HG03342 (cell line): ENCODE measurements around the gene ZNF654.
"Not testable (repeated sequence)": the region's sequence is repeated elsewhere in the genome, so short reads cannot be mapped to it uniquely, and the experiment has no call there.

Experiments
- ATAC-seq: cut with Tn5 transposase; IDR thresholded peaks from one replicate; pipeline ENCODE4 v1.9.1; 2021; ENCODE audit warnings: mild to moderate bottlenecking, moderate library complexity; ENCODE audit not compliant: unreplicated experiment

The ZNF654 gene

DNA sequence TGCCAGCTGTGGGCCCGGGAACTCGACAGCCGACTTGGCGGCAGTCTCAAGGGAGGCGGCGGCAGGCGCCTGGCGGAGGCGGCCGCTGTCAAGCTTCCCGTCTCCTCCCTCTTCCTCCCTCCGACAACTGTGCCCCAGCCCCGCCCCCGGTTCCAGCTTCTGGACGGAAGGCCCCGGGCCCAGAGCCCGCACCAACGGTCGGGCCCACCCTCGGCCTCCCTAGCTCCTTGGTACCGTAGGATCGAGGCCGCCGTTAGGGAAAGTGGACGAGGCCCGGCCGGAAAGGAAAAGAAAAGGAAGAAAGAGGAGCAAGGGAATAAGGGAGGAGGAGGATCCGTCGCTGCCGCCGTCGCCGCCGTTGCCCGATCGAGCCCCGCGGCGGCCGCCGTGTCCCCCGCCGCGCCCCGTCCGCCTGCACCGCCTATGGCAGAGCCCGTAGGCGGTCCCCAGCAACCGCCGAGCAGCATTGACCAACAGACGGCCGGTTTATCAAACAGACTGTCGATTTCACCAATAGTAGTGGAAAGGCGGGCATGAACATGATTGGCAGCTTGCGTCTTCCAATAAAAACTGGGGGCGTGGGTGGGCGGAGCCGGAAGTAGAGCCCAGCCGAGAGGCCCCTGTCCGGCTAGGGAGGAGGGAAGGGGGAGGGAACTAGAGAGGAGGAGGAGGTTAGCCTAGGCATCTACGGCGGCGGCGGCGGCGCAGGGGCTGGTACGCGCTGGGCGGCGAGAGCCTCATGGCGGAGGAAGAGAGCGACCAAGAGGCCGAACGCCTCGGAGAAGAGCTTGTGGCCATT lies at the start of gene ZNF654, which contains the start of gene CGGBP1:
ZNF654 (plus strand) TSS at position 675 of the 799 bp plus-strand sequence; CDS start at position 740, 65 bp downstream.
CGGBP1 (minus strand) TSS at position 425 of the 799 bp plus-strand sequence. CDS start 3,029 bp downstream, outside the sequence.
- peak; percentile 94 for ATAC-seq

GRCh38 chr3:88010810-88011209 lies 48.2 kb upstream of the ZNF654 start:
- no peak for ATAC-seq

DNA sequence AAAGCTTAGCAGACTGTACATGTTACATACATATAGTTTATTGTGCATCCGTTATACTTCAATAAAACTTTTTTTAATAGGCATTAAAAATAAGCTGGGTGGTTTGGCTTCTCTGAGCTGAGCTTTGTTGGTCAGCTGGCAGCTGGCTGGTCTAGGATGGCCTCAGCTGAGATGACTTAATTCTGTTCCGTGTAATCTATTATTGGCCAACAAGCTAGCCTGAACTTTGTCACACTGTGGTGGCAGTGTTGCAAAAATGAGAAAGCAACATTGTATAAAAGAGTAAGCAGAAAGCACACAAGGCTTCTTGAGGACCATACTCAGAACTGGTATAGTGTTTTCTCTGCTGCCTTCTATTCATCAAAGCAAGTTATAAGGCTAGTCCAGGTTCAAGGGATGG lies 45.5 kb upstream of the ZNF654 start:
- no peak for ATAC-seq

DNA sequence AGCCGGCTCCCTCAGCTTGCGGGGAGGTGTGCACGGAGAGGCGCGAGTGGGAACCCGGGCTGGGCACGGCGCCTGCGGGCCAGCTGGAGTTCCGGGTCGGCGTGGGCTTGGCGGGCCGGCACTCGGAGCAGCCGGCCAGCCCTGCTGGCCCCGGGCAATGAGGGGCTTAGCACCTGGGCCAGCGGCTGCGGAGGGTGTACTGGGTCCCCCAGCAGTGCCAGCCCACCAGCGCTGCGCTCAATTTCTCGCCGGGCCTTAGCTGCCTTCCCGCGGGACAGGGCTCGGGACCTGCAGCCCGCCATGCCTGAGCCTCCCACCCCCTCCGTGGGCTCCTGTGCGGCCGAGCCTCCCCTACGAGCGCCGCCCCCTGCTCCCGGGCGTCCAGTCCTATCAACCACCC lies 43.4 kb upstream of the ZNF654 start:
- ATAC-seq: not testable (repeated sequence)

- ATAC-seq: peak; percentile 95
Measured at GRCh38 chr3:88019024-88019423, 40.0 kb upstream of the ZNF654 start.

DNA sequence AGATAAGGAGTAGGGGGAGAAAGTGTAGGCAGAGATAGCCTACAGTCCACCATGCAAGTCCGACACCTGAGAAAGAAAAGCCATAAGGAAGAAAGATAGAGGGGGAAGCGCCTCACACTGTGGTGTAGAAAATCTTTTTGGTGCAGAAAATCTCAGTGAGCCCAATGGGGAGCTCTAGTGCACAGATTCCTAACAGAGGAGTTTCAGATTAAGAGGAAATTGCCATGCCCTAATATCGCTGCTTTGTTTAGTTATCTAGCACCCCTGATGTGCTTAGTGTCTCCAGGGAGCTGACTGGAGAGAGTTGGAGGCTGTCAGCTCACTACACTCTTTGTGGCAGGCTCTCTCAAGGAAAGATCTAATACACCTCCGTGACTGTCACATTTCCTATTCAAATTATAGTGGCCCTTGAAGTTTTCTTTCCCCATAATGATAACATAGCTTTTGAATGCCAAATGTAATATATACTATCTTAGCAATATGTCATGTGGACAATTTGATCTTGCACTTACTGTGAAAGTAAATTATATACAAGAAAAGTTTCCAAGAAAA lies 34.0 kb upstream of the ZNF654 start:
- no peak for ATAC-seq

DNA sequence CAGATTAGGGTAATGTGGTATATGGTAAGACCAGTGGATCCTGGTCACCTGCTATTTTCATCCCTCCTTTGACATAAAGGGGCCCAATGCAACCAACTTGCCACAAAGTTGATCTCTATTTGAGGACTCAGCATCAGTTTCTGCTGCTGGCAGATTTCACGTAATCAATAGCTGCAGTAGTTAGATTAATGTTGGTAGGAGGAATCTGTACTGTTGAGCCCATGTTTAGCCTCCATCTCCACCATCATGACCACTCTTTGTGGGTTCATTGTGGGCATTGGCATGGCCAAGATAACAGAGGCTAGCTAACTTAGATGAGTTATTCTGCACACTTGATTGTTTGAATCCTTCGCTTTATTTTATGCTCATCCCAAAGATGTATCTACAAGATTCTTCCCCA lies 30.2 kb upstream of the ZNF654 start:
- no peak for ATAC-seq

DNA sequence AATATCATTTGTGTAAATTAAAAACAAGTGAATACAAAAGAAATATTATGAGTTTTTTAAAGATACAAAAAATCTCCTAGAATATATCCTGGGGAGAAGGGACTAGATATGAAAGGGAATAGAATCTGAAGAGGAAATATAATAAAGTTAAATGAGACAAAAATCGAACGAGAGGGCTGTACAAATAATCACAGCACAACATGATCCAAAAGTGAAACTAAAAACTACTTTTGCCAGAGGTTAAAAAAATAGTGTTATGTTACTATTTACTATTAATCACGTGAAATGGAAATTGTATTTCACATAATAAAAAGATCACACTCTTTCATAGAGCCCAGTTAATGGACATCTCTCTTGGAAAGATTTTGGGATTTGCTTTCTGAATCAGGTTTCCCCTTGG lies 28.8 kb upstream of the ZNF654 start:
- ATAC-seq: no peak

DNA sequence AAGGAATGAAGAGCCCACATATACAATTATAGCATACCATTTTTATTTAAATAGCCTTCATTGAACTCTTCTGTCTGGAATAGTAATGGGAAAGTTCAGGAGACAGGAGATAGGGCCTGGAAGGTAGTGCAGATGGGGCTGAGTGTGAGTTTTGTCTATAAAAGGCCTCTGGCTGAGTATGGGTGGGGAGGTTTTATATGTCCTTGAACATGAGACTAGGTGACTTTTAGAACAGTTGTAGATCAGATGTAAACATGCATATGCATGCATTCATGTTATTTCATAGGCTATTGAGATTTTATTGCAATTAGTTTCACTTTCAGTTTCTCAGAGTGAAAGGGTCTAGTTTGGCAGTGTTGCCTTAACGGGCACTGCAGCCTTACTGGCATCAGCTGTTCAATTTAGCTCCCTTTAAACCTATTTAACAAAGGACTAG lies 27.4 kb upstream of the ZNF654 start:
- ATAC-seq: peak; percentile 88

- ATAC-seq: no peak
Measured at GRCh38 chr3:88032245-88032644, 26.8 kb upstream of the ZNF654 start.

DNA sequence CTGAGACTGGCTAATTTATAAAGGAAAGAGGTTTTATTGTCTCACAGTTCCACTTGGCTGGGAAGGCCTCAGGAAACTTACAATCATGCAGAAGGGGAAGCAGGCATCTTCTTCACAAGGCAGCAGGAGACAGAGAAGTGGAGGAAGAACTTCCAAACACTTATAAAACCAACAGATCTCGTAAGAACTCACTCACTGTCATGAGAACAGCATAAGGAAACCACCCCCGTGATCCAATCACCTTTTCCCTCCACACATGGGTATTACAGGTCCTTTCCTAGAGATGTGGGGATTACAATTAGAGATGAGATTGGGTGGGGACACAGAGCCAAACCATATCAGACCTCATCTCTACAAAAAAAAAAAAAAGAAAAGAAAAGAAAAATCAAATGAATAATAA lies 26.0 kb upstream of the ZNF654 start:
- ATAC-seq: no peak

- no peak for ATAC-seq
Measured at GRCh38 chr3:88033808-88034207, 25.2 kb upstream of the ZNF654 start.

DNA sequence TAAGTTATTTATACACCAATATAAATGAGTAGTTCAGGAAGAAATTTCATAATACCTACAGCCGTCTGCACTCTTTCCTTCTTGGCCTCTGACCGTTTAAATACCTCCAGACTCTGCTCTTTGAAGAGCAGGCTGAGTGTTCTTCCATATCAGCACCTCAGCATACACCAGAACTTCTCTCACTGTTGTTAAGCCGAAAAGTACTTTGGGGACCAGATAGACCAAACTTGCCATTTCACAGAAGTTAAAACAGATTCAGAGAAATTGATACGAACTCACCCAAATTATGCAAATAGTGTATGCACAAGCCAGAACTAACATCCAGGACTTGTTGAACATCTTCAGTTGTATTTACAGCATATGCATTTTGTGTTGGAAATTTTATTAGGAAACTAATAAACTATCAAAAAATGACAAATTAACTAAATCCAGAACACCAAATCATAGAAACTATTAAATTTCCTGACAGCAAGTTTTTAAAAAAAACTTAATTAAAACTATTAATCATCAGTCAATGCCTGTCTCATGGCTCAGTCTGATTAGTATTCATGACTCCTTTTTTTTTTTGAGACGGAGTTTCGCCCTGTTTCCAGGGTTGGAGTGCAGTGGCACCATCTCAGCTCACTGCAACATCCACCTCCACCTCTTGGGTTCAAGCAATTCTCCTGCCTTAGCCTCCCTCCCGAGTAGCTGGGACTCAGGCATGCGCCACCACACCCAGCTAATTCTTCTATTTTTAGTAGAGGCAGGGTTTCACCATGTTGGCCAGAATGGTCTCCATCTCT lies 24.4 kb upstream of the ZNF654 start:
- ATAC-seq: no peak

GRCh38 chr3:88036221-88036620 lies 22.8 kb upstream of the ZNF654 start:
- no peak for ATAC-seq

- no peak for ATAC-seq
Measured at GRCh38 chr3:88038566-88038965, 20.5 kb upstream of the ZNF654 start.

DNA sequence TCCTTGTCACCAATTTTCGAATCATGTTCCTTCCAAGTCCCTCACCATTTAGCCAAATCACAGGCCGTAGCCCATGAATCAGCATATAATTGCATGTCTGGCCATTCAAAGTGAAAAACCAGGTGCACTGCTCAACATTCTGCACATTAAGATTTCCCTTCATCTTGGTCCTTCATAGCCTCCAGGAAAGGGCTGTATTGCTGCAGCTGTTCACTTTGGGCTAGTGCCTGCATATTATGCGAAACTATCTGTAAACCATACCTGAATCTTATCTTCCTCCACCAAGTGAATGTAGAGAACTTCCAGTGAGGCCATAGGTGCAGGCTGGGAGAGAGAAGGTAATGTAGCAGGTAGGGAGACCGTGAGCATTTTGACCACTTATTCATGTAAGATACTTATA lies 18.5 kb upstream of the ZNF654 start:
- no peak for ATAC-seq

DNA sequence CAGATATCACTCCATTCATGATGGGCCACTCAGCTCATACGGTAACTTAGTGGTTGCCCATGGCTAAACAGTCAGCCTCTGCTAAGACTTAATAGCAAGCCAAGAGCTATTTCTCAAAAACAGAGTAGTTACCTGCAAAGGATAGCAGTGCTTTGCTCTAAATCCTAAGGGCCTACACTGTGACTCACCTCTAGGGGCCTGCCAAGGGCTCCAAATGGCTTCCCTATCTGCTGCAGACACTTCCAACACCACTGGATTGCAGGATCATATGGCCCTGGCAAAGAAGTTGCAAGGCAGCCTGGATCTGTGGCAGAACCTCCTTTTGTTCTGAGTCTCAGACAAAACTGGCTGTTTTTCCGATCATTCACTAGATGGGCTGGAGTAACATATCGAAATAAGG lies 18.1 kb upstream of the ZNF654 start:
- ATAC-seq: no peak

GRCh38 chr3:88044411-88044810 lies 14.6 kb upstream of the ZNF654 start:
- ATAC-seq: no peak

GRCh38 chr3:88046766-88047165 lies 12.3 kb upstream of the ZNF654 start:
- ATAC-seq: no peak

GRCh38 chr3:88057630-88058305 lies 1.3 kb upstream of the ZNF654 start:
- no peak for ATAC-seq

DNA sequence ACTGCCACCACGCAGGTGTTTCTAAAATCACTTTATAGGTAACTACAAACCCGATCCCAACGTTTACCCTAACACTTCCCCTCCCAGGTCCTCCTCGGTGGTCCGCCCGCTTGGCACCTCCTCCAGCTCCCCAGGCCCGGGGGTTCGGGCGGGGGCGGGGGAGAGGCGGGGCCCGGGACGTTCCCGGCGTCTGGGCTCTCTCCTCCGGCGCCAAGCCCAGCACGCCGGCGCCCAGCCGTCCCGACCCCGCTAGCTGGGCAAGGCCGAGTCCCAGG lies 812 bp upstream of the ZNF654 start:
- ATAC-seq: peak; percentile 20
